Gastroesophageal sphincter (tissue), 4 donors: ENCODE data around the gene TMOD3. TPM values are rescaled to one million over a fixed set of nuclear protein-coding genes. Genes with fewer than 3 reads are reported as not detected.

Experiments
- ATAC-seq: fragments of 150-250 bp; one replicate; pipeline ENCODE4 v1.9.1; 2016; ENCODE audit warnings: mild to moderate bottlenecking, moderate library complexity
- H3K27ac ChIP-seq, 4 donors: fragments of 200-600 bp; sonication (generic) in 3 of 4; 1 replicate in 3 of 4; 2 replicates in 1 of 4; pipeline ENCODE4 v1.5.1; 2016 to 2019
- H3K27me3 ChIP-seq: fragments of 200-600 bp; sonication (generic); one replicate; pipeline ENCODE4 v1.5.1; 2019
- H3K36me3 ChIP-seq, 2 donors: fragments of 200-600 bp; sonication (generic); one replicate each; pipeline ENCODE4 v1.5.1; 2019; ENCODE audit warnings: control low read depth in 1 of 2
- H3K4me1 ChIP-seq, 3 donors: fragments of 200-600 bp; sonication (generic); 1 replicate in 2 of 3; 2 replicates in 1 of 3; pipeline ENCODE4 v1.5.1; 2016 to 2019; ENCODE audit warnings: control low read depth in 2 of 3
- H3K4me3 ChIP-seq, 2 donors: fragments of 200-600 bp; sonication (generic); one replicate each; pipeline ENCODE4 v1.5.1; 2019; ENCODE audit warnings: mild to moderate bottlenecking in 1 of 2, moderate library complexity in 1 of 2
- H3K9me3 ChIP-seq, 3 donors: fragments of 200-600 bp; sonication (generic); one replicate each; pipeline ENCODE4 v1.5.1; 2017 to 2019; ENCODE audit warnings: control low read depth in 2 of 3
- EP300 ChIP-seq: sonication (generic); formaldehyde crosslinking; IDR thresholded peaks from one replicate; pipeline ENCODE4 v1.6.1; 2017; ENCODE audit warnings: antibody characterized with exemption, mild to moderate bottlenecking
- POLR2A ChIP-seq, 2 donors: fragments of 450-650 bp; IDR thresholded peaks; one replicate each; pipeline ENCODE4 v1.6.1; 2017; ENCODE audit warnings: antibody characterized with exemption in 2 of 2, mild to moderate bottlenecking in 2 of 2, moderate library complexity in 1 of 2
- POLR2AphosphoS5 ChIP-seq: sonication (generic); formaldehyde crosslinking; IDR thresholded peaks from one replicate; pipeline ENCODE4 v1.6.1; 2017; ENCODE audit warnings: antibody characterized with exemption
- WGBS, 2 donors: methylation state at CpG; one replicate each; pipeline ENCODE4 v1.1.5; 2018; ENCODE audit warnings: low coverage in 1 of 2; 5-methylcytosine and 5-hydroxymethylcytosine counted together
- total RNA-seq, 4 donors: library from RNA; depleted of rRNA; stranded (reverse); fragments of >200 nt; gene quantifications; one replicate each; pipeline ENCODE4 v1.1.0, GENCODE V29; 2016
- TF ChIP-seq, protein P1 (sequence below), 4 experiments: fragments of 200-600 bp in 2 of 4; fragments of 450-650 bp in 2 of 4; sonication (generic) in 1 of 4; IDR thresholded peaks; one replicate each; pipeline ENCODE4 v1.5.1; 2017 to 2019; ENCODE audit warnings: antibody characterized with exemption in 4 of 4, mild to moderate bottlenecking in 2 of 4, moderate library complexity in 2 of 4

TMOD3 gene
- total RNA-seq, 4 donors from 2014 or later: 15.9 to 38.8 (median 21.4) TPM

DNA sequence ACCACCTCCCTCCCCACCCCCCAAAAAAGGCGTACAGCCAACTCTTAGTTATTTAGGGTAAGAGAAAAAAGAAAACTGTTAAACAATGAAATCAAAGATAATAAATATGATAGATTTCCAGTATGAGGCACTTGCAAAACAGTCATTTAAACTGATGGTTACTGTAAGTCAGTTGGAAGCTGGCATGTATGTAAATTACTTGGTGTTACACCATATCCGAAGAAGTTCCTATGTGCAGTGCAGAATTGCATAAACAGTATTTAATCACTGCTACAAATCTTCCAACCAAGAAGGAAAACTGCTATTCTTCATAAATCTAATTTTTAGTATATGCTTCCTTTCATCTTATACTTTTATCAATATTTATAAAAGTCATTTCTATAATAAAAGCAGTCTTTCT lies 80.1 kb downstream of the TMOD3 start:
- peaks cover 3 to 81% of the 10 kb centered on the region in 2 donors for H3K36me3 ChIP-seq
- WGBS, 2 donors: 61 to 82% methylated on average over 1 to 2 of the region's 2 CpGs
- no peak overlapping the region for H3K4me3 ChIP-seq

GRCh38 chr15:51912528-51912927 lies 83.1 kb downstream of the TMOD3 start:
- Histone ChIP-seq H3K9me3 (no peaks in the 10 kb centered on the region), H3K4me3 (no peak overlapping the region), H3K36me3 (peaks cover 3 to 87% of the 10 kb centered on the region in 2 donors), H3K4me1 (no peaks in the 10 kb centered on the region), H3K27ac (no peak overlapping the region), H3K27me3 (no peaks in the 10 kb centered on the region)
- WGBS, 2 donors: 85 to 87% methylated on average over 3 of the region's 3 CpGs
- TF ChIP-seq POLR2AphosphoS5 (no peak), POLR2A (IDR thresholded peaks at IDR 0.05) (no peak), EP300 (no peak)
- TF ChIP-seq, protein P1, sequence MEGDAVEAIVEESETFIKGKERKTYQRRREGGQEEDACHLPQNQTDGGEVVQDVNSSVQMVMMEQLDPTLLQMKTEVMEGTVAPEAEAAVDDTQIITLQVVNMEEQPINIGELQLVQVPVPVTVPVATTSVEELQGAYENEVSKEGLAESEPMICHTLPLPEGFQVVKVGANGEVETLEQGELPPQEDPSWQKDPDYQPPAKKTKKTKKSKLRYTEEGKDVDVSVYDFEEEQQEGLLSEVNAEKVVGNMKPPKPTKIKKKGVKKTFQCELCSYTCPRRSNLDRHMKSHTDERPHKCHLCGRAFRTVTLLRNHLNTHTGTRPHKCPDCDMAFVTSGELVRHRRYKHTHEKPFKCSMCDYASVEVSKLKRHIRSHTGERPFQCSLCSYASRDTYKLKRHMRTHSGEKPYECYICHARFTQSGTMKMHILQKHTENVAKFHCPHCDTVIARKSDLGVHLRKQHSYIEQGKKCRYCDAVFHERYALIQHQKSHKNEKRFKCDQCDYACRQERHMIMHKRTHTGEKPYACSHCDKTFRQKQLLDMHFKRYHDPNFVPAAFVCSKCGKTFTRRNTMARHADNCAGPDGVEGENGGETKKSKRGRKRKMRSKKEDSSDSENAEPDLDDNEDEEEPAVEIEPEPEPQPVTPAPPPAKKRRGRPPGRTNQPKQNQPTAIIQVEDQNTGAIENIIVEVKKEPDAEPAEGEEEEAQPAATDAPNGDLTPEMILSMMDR (IDR thresholded peaks at IDR 0.05): no peak
- ATAC-seq: no peak

More for the DNA sequence above, 80.1 kb downstream of the TMOD3 start:
- H3K9me3 ChIP-seq: no peaks in the 10 kb centered on the region
- H3K27me3 ChIP-seq: no peaks in the 10 kb centered on the region
- TF ChIP-seq POLR2A (IDR thresholded peaks at IDR 0.05): no peak
- H3K27ac ChIP-seq: no peak overlapping the region
- no peaks in the 10 kb centered on the region for H3K4me1 ChIP-seq
- no peak for ATAC-seq

DNA sequence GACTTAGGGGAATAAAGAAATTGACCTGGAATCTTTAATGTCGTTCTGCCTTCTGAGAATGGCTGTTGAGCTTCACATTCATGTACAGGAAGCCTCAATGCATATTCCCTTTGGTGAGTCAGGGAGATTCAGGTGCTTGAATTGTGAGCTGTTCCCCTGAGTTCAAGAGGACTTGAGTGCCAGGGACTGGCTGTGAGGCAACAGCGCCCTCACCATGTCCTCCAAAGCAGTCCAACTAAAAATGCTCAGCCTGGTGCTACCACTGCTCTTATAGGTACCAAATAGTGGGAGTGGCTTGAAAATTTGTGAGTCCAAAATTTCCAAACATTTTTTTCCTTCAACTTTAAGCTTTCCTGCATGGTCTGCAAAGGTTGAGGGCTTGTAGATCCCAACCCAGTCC lies 88.0 kb downstream of the TMOD3 start:
- H3K27me3 ChIP-seq: no peaks in the 10 kb centered on the region
- no peaks in the 10 kb centered on the region for H3K4me1 ChIP-seq
- H3K27ac ChIP-seq: no peak overlapping the region
- ATAC-seq: no peak
- no peaks in the 10 kb centered on the region for H3K9me3 ChIP-seq
- H3K36me3 ChIP-seq: peaks cover 0 to 87% of the 10 kb centered on the region in 2 donors
- no peak overlapping the region for H3K4me3 ChIP-seq
- no peak for TF ChIP-seq POLR2A (IDR thresholded peaks at IDR 0.05)
- TF ChIP-seq POLR2AphosphoS5: no peak
- TF ChIP-seq, protein P1 (IDR thresholded peaks at IDR 0.05): no peak
- TF ChIP-seq EP300: no peak
- WGBS, 2 donors: 86% methylated on average over 2 of the region's 2 CpGs; no CpG with 5 or more reads in 1 of the 2 donors

- Histone ChIP-seq H3K9me3 (no peaks in the 10 kb centered on the region), H3K27me3 (no peaks in the 10 kb centered on the region), H3K27ac (no peak overlapping the region), H3K4me1 (no peaks in the 10 kb centered on the region), H3K36me3 (peaks cover 0 to 86% of the 10 kb centered on the region in 2 donors), H3K4me3 (no peak overlapping the region)
- TF ChIP-seq POLR2AphosphoS5: no peak
- no peak for TF ChIP-seq POLR2A (IDR thresholded peaks at IDR 0.05)
- no peak for TF ChIP-seq EP300
- TF ChIP-seq, protein P1 (IDR thresholded peaks at IDR 0.05): no peak
- ATAC-seq: no peak
- 75 to 79% methylated on average over 6 to 11 of the region's 11 CpGs for WGBS, 2 donors
Measured at GRCh38 chr15:51924156-51925068, 95.0 kb downstream of the TMOD3 start.

GRCh38 chr15:51926809-51927208 lies 97.4 kb downstream of the TMOD3 start:
- peaks cover 0 to 77% of the 10 kb centered on the region in 2 donors for H3K36me3 ChIP-seq
- no peaks in the 10 kb centered on the region for H3K4me1 ChIP-seq
- no peak overlapping the region for H3K27ac ChIP-seq
- no peaks in the 10 kb centered on the region for H3K9me3 ChIP-seq
- no peaks in the 10 kb centered on the region for H3K27me3 ChIP-seq
- no peak for ATAC-seq
- 90 to 93% methylated on average over 3 of the region's 3 CpGs for WGBS, 2 donors
- no peak overlapping the region for H3K4me3 ChIP-seq
- TF ChIP-seq POLR2A (IDR thresholded peaks at IDR 0.05) (no peak), EP300 (no peak), POLR2AphosphoS5 (no peak)
- TF ChIP-seq, protein P1 (IDR thresholded peaks at IDR 0.05): no peak
